K562 (cell line): ENCODE data around the gene TICRR. TPM values are rescaled to one million over a fixed set of nuclear protein-coding genes. Genes with fewer than 3 reads are reported as not detected.

Experiments
- ATAC-seq: fragments of 200-7000 bp; cut with Tn5 transposase; 3 replicates; pipeline ENCODE4 v1.9.1; 2020; ENCODE audit warnings: moderate library complexity
- BruUV-seq: library from RNA; stranded (reverse); fragments of 400-500 nt; replicated peaks from 2 replicates; lab custom pipeline; 2021; lab: Mats Ljungman, UMichigan
- CTCF ChIA-PET: fragments of 300-600 bp; formaldehyde crosslinking; extraction: SDS; loops from one replicate; lab custom pipeline; 2021; ENCODE audit warnings: low intra/inter-chr PET ratio; lab: Yijun Ruan, JAX
- POLR2A ChIA-PET: fragments of 300-600, 350-650 bp; sonication (Branson Sonifier 250); formaldehyde crosslinking; extraction: SDS; loops from one replicate; lab custom pipeline; 2021; ENCODE audit warnings: antibody characterized with exemption, inconsistent platforms; lab: Yijun Ruan, JAX
- DNase-seq, 4 experiments: peaks; one replicate each; pipeline versions ENCODE4 v3.0.0 to v3.0.0-alpha.2; 2011 to 2018; ENCODE audit warnings: low spot score in 3 of 4, mixed read lengths in 3 of 4; ENCODE audit errors: extremely low read depth in 1 of 4
- FAIRE-seq: peaks from 2 replicates; lab custom pipeline; 2011; peaks lifted over from hg19 to GRCh38; lab: Jason Lieb, UNC
- H2AFZ ChIP-seq: 2 replicates; pipeline ENCODE4 v1.6.0; 2011; ENCODE audit warnings: low read depth, low read length, control low read depth, inconsistent platforms
- H3K27ac ChIP-seq: fragments of 200-600 bp; 3 replicates; pipeline ENCODE4 v1.8.0; 2011; ENCODE audit warnings: low read depth, mild to moderate bottlenecking, control low read depth, inconsistent platforms, low read length, moderate library complexity, mixed read lengths; ENCODE audit errors: extremely low read depth
- H3K27me3 ChIP-seq, 2 experiments: fragments of 300-600 bp in 1 of 2; 2 replicates in 1 of 2; 3 replicates in 1 of 2; pipeline versions ENCODE4 v1.6.0 to v1.8.0; 2011; ENCODE audit warnings: inconsistent platforms in 2 of 2, low read length in 2 of 2, mild to moderate bottlenecking in 1 of 2, mixed read lengths in 1 of 2, moderate library complexity in 1 of 2; ENCODE audit not compliant: control insufficient read depth in 2 of 2, insufficient read depth in 2 of 2
- H3K36me3 ChIP-seq: fragments of 300-600 bp; 3 replicates; pipeline ENCODE4 v1.8.0; 2011; ENCODE audit warnings: mild to moderate bottlenecking, low read length, inconsistent platforms; ENCODE audit not compliant: control insufficient read depth, insufficient read depth
- H3K4me1 ChIP-seq, 2 experiments: fragments of 200-600 bp in 1 of 2; replicated peaks in 1 of 2; 2 replicates in 1 of 2; 3 replicates in 1 of 2; pipeline versions ENCODE4 v1.5.1 to v1.8.0; 2011; ENCODE audit warnings: inconsistent platforms in 2 of 2, low read length in 2 of 2, mild to moderate bottlenecking in 1 of 2, mixed read lengths in 1 of 2, moderate library complexity in 1 of 2; ENCODE audit not compliant: control insufficient read depth in 2 of 2, insufficient read depth in 2 of 2
- H3K4me2 ChIP-seq: 2 replicates; pipeline ENCODE4 v1.6.1; 2011; ENCODE audit warnings: low read length, control low read depth, inconsistent platforms, mixed read lengths; ENCODE audit not compliant: insufficient read depth
- H3K4me3 ChIP-seq: fragments of 200-600 bp; sonication (generic), shearing (Covaris generic); 2 replicates; pipeline ENCODE4 v1.5.1; 2016; ENCODE audit warnings: control low read depth, inconsistent platforms
- H3K79me2 ChIP-seq: fragments of 200-600 bp; 3 replicates; pipeline ENCODE4 v1.8.0; 2011; ENCODE audit warnings: low read length, inconsistent platforms; ENCODE audit not compliant: control insufficient read depth, insufficient read depth
- H3K9ac ChIP-seq, 2 experiments: 2 replicates each; pipeline versions ENCODE4 v1.6.0 to v1.6.1; 2011; ENCODE audit warnings: low read depth in 2 of 2, low read length in 2 of 2, control low read depth in 1 of 2, inconsistent platforms in 1 of 2, mild to moderate bottlenecking in 1 of 2, mixed read lengths in 1 of 2; ENCODE audit not compliant: insufficient read depth in 1 of 2
- H3K9me1 ChIP-seq: one replicate; pipeline ENCODE4 v1.6.0; 2011; ENCODE audit warnings: inconsistent platforms, mild to moderate bottlenecking, low read length, moderate library complexity; ENCODE audit not compliant: control insufficient read depth, insufficient read depth
- H3K9me3 ChIP-seq: replicated peaks from 2 replicates; pipeline ENCODE4 v1.5.1; 2011; ENCODE audit warnings: low read depth, low read length, inconsistent platforms; ENCODE audit not compliant: control insufficient read depth, insufficient read depth
- H4K20me1 ChIP-seq: replicated peaks from 2 replicates; pipeline ENCODE4 v1.6.1; 2011; ENCODE audit warnings: low read length, inconsistent platforms, mixed read lengths; ENCODE audit not compliant: control insufficient read depth, insufficient read depth
- OTX1 ChIP-seq: fragments of 450-650 bp; formaldehyde crosslinking; IDR thresholded peaks from 2 replicates; pipeline ENCODE4 v1.4.0; 2022; ENCODE audit warnings: mild to moderate bottlenecking
- WGBS: fragments of 100-300 bp; shearing (Covaris generic); methylation state at CpG from one replicate; pipeline ENCODE4 v1.1.6; 2016; ENCODE audit warnings: low coverage, mixed read lengths; ENCODE audit not compliant: insufficient coverage; ENCODE audit errors: missing lambda C conversion rate; 5-methylcytosine and 5-hydroxymethylcytosine counted together
- in situ Hi-C: fragments of 300-500 bp; cut with MboI; formaldehyde crosslinking; loops from 4 replicates; pipeline ENCODE4 v1.15.0; 2018; ENCODE audit warnings: inconsistent platforms, mixed read lengths
- intact Hi-C: fragments of 100-400 bp; cut with micrococcal nuclease; formaldehyde crosslinking; loops from 2 replicates; pipeline ENCODE4 v1.14.2; 2022
- polyA plus RNA-seq, 8 experiments: library from polyadenylated mRNA; depleted of rRNA in 4 of 8; stranded (reverse) in 5 of 8; unstranded in 3 of 8; fragments of >200 nt; fragmentation: Nextera tagmentation in 2 of 8; fragmentation: Illumina TruSeq in 1 of 8; extraction: Ambion mirVana in 2 of 8; extraction: Trizol in 1 of 8; gene quantifications; 2 replicates each; pipeline versions ENCODE4 v1.2.1 to v1.2.3, GENCODE V29; 2011 to 2014; ENCODE audit warnings: inconsistent platforms in 1 of 8, missing spikeins in 1 of 8
- total RNA-seq, 7 experiments: library from RNA; depleted of rRNA in 6 of 7; stranded (reverse); fragments of >200 nt in 6 of 7; fragmentation: Illumina TruSeq in 2 of 7; extraction: Trizol in 2 of 7; gene quantifications; 2 replicates each; pipeline versions ENCODE4 v1.2.1 to v1.2.3, GENCODE V29; 2011 to 2021; ENCODE audit warnings: low replicate concordance in 1 of 7
- TF ChIP-seq, protein P1 (sequence below), 2 experiments: fragments of 450-650 bp; IDR thresholded peaks; 2 replicates each; pipeline ENCODE4 v1.6.1; 2016; ENCODE audit warnings: mild to moderate bottlenecking in 2 of 2, borderline replicate concordance in 1 of 2, low read depth in 1 of 2, moderate library complexity in 1 of 2

TICRR gene
- total and polyA plus RNA-seq, 9 of the 15 experiments (the other 6 are each of a cell fraction or from before 2014, with no cell fraction given) = 0.84 to 22.9 (median 13.7) TPM

DNA sequence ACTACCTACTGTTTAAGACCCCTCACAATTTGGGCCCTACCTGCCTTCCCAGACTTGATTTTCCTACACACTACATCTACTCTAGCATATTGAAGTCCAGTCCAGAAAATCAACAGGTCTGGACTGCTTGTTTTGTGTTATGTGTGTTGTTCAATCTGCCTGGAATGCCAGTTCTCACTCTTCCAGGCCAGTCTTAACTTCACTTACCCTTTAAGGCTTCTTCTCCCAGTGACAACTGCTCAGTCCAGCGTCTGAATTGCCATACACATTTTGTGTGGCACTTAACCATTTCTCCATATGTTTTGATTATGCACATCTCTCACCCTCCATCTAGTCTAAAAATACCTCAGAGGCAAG lies 1.1 kb downstream of the TICRR start:
- no peak for FAIRE-seq
- H4K20me1 ChIP-seq = peaks cover 22% of the 10 kb centered on the region
- TF ChIP-seq, protein P1, sequence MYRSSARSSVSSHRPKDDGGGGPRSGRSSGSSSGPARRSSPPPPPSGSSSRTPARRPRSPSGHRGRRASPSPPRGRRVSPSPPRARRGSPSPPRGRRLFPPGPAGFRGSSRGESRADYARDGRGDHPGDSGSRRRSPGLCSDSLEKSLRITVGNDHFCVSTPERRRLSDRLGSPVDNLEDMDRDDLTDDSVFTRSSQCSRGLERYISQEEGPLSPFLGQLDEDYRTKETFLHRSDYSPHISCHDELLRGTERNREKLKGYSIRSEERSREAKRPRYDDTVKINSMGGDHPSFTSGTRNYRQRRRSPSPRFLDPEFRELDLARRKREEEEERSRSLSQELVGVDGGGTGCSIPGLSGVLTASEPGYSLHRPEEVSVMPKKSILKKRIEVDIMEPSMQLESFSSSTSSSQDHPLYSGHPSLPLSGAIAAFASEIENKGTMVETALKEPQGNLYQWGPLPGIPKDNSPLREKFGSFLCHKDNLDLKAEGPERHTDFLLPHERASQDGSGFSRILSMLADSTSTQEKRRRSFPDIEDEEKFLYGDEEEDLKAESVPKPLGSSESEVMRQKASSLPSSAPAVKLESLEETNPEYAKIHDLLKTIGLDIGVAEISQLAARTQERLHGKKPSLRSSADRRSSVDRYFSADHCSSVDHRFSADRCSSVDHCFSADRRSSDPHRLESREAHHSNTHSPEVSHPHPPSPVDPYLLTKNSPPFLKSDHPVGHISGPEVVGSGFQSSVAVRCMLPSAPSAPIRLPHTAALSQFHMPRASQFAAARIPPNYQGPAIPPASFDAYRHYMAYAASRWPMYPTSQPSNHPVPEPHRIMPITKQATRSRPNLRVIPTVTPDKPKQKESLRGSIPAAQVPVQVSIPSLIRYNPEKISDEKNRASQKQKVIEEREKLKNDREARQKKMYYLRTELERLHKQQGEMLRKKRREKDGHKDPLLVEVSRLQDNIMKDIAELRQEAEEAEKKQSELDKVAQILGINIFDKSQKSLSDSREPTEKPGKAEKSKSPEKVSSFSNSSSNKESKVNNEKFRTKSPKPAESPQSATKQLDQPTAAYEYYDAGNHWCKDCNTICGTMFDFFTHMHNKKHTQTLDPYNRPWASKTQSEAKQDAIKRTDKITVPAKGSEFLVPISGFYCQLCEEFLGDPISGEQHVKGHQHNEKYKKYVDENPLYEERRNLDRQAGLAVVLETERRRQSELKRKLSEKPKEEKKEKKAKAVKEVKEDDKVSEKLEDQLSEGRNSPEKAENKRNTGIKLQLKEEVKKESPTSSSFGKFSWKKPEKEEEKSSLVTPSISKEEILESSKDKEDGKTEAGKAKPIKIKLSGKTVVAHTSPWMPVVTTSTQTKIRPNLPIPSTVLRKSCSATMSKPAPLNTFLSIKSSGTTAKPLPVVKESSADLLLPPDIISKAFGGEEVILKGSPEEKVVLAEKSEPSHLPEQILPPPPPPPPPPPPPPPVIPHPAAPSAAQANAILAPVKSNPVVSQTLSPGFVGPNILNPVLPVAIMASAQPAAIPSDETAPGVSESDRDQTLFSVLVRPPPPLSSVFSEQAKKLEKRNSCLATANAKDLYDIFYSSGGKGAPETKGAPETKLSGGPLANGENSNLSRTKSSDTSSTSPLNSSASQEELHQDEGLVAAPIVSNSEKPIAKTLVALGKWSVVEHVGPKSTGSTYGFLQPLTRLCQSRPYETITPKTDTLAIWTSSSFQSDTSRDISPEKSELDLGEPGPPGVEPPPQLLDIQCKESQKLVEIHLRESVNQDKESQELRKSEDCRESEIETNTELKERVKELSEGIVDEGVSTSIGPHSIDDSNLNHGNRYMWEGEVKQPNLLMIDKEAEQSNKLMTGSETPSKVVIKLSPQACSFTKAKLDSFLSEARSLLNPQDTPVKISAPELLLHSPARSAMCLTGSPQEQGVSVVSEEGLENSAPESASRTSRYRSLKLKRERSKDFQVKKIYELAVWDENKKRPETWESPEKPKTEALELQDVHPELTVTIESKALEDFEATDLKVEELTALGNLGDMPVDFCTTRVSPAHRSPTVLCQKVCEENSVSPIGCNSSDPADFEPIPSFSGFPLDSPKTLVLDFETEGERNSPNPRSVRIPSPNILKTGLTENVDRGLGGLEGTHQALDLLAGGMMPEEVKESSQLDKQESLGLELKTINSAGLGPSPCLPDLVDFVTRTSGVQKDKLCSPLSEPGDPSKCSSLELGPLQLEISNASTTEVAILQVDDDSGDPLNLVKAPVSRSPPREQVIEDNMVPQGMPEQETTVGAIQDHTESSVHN (IDR thresholded peaks at IDR 0.05; ENCODE audit: borderline replicate concordance in 1 of 2, low read depth in 1 of 2) = no peak
- no peak for TF ChIP-seq OTX1 (CRISPR knock-in tag)
- TF ChIP-seq, all 486 proteins: peak for 0
- Histone ChIP-seq H2AFZ (peak overlapping the region; percentile 64; the same call in 1 of the 2 replicates), H3K27ac (peak overlapping the region; percentile 94), H3K27me3 (no peaks in the 10 kb centered on the region), H3K9me1 (no peaks in the 10 kb centered on the region), H3K9me3 (no peaks in the 10 kb centered on the region), H3K4me2 (peak overlapping the region; percentile 99), H3K4me1 (peaks cover 7 to 12% of the 10 kb centered on the region in 2 experiments; a peak in 4 of 5 replicates), H3K4me3 (peak overlapping the region; percentile 97), H3K79me2 (peaks cover 61% of the 10 kb centered on the region), H3K9ac (peak overlapping the region; percentile 90 to 99), H3K36me3 (peaks cover 44% of the 10 kb centered on the region)
- intact Hi-C loops (no loop called here), in situ Hi-C loops (no loop called here)
- ATAC-seq (no peak), DNase-seq (no peak)
- CTCF ChIA-PET = no interaction called here
- 0% methylated on average over 1 of the region's 1 CpG for WGBS
- POLR2A ChIA-PET = no interaction called here
- BruUV-seq = no TSS peak
